ENCODE measurements around the gene AUTS2. TPM values are rescaled to one million over a fixed set of nuclear protein-coding genes. Genes with fewer than 3 reads are reported as not detected.

Gene AUTS2
- total and polyA plus RNA-seq, 9 of the 15 experiments (the other 6 are each of a cell fraction or from before 2014, with no cell fraction given), result 0.58 TPM; not detected in 8

- ATAC-seq (no peak), DNase-seq (ENCODE audit: extremely low read depth in 1 of 4, low spot score in 3 of 4) (no peak), FAIRE-seq (no peak)
- TF ChIP-seq ZNF778 (CRISPR knock-in tag; IDR thresholded peaks at IDR 0.05) (no peak), ETS1 (conservative IDR thresholded peaks at IDR 0.05; ENCODE audit: control insufficient read depth, low read depth, low read length) (no peak), HNRNPK (IDR thresholded peaks at IDR 0.05; ENCODE audit: low read depth, low read length, poor library complexity, severe bottlenecking) (no peak), GTF2A2 (tag; IDR thresholded peaks at IDR 0.05) (no peak), TAF1 (IDR thresholded peaks at IDR 0.05; ENCODE audit: control insufficient read depth, extremely low read depth, insufficient read depth, low read length, severe bottlenecking) (no peak), GABPB1 (CRISPR knock-in tag; IDR thresholded peaks at IDR 0.05) (no peak), CBFA2T2 (conservative IDR thresholded peaks at IDR 0.05) (no peak)
- Histone ChIP-seq H3K27ac (ENCODE audit: extremely low read depth, low read depth, low read length) (no peak overlapping the region), H3K9me3 (replicated peaks; ENCODE audit: control insufficient read depth, insufficient read depth, low read depth, low read length) (no peaks in the 10 kb centered on the region), H3K9me1 (ENCODE audit: control insufficient read depth, insufficient read depth, low read length) (no peaks in the 10 kb centered on the region), H3K4me2 (ENCODE audit: insufficient read depth, low read length) (no peak overlapping the region), H3K4me1 (replicated peaks in 1 of 2; ENCODE audit: control insufficient read depth in 2 of 2, insufficient read depth in 2 of 2, low read length in 2 of 2) (no peaks in the 10 kb centered on the region), H2AFZ (ENCODE audit: low read depth, low read length) (no peak overlapping the region), H4K20me1 (replicated peaks; ENCODE audit: control insufficient read depth, insufficient read depth, low read length) (no peaks in the 10 kb centered on the region), H3K27me3 (ENCODE audit: control insufficient read depth in 2 of 2, insufficient read depth in 2 of 2, low read length in 2 of 2) (no peaks in the 10 kb centered on the region), H3K79me2 (ENCODE audit: control insufficient read depth, insufficient read depth, low read length) (no peaks in the 10 kb centered on the region), H3K4me3 (no peak overlapping the region), H3K36me3 (ENCODE audit: control insufficient read depth, insufficient read depth, low read length) (no peaks in the 10 kb centered on the region), H3K9ac (ENCODE audit: insufficient read depth in 1 of 2, low read depth in 2 of 2, low read length in 2 of 2) (no peak overlapping the region)
- intact Hi-C loops (cut with micrococcal nuclease) (no loop called here), in situ Hi-C loops (cut with MboI) (no loop called here)
- WGBS (ENCODE audit: insufficient coverage, low coverage, missing lambda C conversion rate), result 0% methylated on average over 8 of the region's 8 CpGs
- POLR2A ChIA-PET, result no interaction called here
- no TSS peak for BruUV-seq (replicated peaks)
- CTCF ChIA-PET (ENCODE audit: low intra/inter-chr PET ratio), result no interaction called here
These were observed 26.4 kb downstream of the AUTS2 start for GRCh38 chr7:69624435-69625230.
